GM18502 (cell line): ENCODE data around the gene CCNL2.
"Not testable (repeated sequence)": the region's sequence is repeated elsewhere in the genome, so short reads cannot be mapped to it uniquely, and the experiment has no call there.

Source experiments
- ATAC-seq: cut with Tn5 transposase; IDR thresholded peaks from one replicate; pipeline ENCODE4 v1.9.1; 2021; ENCODE audit warnings: mild to moderate bottlenecking; ENCODE audit not compliant: unreplicated experiment, poor library complexity

The CCNL2 gene

GRCh38 chr1:1402072-1402900 is 3.2 kb upstream of the CCNL2 start:
- no peak for ATAC-seq

- ATAC-seq: no peak
Observed at GRCh38 chr1:1401457-1402010, 2.4 kb upstream of the CCNL2 start.

GRCh38 chr1:1400576-1401456 is 1.7 kb upstream of the CCNL2 start:
- ATAC-seq: no peak

GRCh38 chr1:1399872-1400575 is 889 bp upstream of the CCNL2 start:
- no peak for ATAC-seq

- ATAC-seq: peak; percentile 22
Observed at GRCh38 chr1:1398677-1399186, 403 bp downstream of the CCNL2 start.

GRCh38 chr1:1397839-1398523 is 1.2 kb downstream of the CCNL2 start:
- ATAC-seq: no peak

- ATAC-seq: no peak
Observed at GRCh38 chr1:1395166-1395565, 4.0 kb downstream of the CCNL2 start.

GRCh38 chr1:1394116-1394515 is 5.0 kb downstream of the CCNL2 start:
- no peak for ATAC-seq

GRCh38 chr1:1393428-1393827 is 5.7 kb downstream of the CCNL2 start:
- no peak for ATAC-seq

GRCh38 chr1:1393014-1393413 is 6.1 kb downstream of the CCNL2 start:
- no peak for ATAC-seq

- no peak for ATAC-seq
Observed at GRCh38 chr1:1391225-1391624, 7.9 kb downstream of the CCNL2 start.

GRCh38 chr1:1390675-1391074 is 8.5 kb downstream of the CCNL2 start:
- no peak for ATAC-seq

GRCh38 chr1:1388078-1388472 is 11.1 kb downstream of the CCNL2 start:
- ATAC-seq: no peak

GRCh38 chr1:1387098-1388077 is 11.7 kb downstream of the CCNL2 start:
- ATAC-seq: no peak

- no peak for ATAC-seq
Observed at GRCh38 chr1:1385931-1386330, 13.2 kb downstream of the CCNL2 start.

GRCh38 chr1:1385339-1385738 is 13.8 kb downstream of the CCNL2 start:
- ATAC-seq: not testable (repeated sequence)

- no peak for ATAC-seq
Observed at GRCh38 chr1:1381294-1381693, 17.8 kb downstream of the CCNL2 start.

- ATAC-seq: no peak
Observed at GRCh38 chr1:1380860-1381259, 18.3 kb downstream of the CCNL2 start.
